Raji (cell line): ENCODE data around the gene ANKS6.

Experiments
- POLR2A ChIP-seq: IDR thresholded peaks from 2 replicates; pipeline ENCODE4 v1.6.1; 2011; ENCODE audit warnings: low read depth, low read length, control low read depth; ENCODE audit not compliant: insufficient read depth

The ANKS6 gene

DNA sequence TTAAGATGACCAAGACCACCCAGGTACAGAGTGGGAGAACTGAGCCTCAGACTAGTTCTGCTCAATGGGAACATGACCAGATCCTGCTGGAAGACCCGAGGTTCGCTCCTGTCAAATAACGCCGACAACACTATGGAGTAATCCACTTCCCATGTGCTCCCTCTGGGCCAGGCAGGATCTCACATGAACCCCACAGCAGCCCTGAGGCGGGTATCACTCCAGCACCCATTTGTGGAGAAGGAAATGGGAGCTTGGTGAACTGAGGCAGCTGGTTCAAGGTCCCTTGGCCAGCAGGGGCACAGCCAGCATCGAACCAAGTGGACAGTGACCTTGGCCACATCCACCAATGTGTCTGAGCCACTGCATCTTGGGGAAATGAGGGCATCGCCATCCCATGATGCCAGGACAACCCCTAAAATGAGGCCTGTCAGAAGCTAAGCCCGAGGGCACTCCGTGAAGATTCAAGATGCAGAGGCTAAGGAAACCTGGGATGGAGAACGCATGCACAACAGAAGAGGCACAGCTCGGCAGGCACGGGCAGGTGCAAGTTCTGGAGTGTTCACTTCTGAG is 8.5 kb downstream of the ANKS6 start:
- no peak for TF ChIP-seq POLR2A

DNA sequence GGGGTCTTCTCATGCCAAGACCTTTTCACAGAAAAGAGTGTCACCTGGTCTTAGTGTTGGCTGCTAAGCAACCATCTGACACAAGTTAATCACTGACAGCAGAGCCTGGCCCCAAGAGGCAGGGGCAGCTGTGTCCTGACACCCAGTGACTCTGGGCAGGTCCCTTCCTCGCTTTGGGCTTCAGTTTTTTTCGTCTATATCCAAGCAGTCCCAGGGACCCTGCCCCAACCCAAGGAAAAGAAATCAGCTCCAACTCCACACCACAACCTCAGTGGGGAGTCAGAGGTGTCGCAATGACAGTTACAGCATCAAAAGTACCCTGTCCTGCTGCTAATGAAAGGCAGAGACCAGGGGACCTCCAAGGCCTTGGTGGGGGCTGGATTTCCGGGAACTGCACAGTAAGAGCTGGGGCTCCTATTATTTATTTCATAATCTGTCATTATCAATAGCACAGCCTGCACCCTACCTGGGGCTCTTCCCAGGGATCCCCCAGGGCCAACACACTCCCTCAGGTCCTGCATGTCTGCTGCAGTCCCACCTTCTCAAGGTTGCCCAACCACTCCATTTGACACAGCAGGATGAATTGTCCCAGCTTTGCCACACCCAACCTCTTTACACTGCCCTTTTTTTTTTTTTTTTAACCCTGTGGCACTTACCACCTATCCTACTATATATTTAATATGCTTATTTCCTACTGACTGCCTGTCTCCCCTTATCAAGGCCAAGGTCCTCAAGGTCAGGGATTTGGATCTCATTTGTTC is 9.4 kb downstream of the ANKS6 start:
- no peak for TF ChIP-seq POLR2A

DNA sequence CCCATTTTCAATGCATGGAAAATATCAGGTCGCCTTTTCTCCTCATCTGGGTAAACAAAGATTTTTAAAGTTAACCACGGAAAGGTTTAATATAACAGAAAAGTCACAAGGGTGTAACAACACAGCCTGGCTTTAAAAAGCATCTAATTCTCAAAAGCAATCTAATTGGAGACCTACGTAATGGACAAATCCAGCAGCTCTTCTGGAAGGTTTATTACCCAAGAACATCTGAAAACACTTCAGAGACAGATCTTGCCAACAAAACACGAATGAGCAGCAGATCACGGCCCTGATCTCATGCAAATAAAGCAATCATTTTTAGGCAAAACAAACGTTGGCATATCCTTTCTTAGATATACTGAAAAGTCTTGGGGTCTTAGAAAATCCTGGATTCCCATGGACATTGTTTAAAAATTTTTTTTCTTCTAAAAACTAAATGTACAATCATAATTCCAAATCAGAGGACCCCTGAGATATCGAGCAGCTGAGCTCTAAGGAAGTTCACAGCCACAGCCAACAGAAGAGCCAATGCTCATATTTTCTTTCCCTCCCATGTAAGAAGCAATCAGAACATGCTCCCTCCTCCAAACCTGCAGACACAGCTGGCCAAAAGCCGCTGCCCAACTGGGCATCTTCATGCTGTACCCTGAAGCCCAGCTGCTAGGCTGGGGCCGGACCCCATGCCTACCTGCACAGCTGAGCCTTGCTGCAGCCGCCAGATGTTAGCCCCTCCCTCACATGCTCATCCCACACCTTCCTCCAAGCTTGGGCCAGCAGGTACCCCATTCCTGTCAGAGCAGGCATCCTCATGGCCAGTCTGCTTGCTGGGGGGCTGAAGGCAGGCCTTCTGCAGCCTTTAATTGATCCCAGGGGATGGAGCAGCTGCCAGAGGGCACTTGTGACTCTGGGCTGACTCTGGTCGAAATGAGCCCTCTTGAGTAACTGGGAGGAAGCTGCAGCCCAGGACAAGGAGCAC is 11.2 kb downstream of the ANKS6 start:
- no peak for TF ChIP-seq POLR2A

DNA sequence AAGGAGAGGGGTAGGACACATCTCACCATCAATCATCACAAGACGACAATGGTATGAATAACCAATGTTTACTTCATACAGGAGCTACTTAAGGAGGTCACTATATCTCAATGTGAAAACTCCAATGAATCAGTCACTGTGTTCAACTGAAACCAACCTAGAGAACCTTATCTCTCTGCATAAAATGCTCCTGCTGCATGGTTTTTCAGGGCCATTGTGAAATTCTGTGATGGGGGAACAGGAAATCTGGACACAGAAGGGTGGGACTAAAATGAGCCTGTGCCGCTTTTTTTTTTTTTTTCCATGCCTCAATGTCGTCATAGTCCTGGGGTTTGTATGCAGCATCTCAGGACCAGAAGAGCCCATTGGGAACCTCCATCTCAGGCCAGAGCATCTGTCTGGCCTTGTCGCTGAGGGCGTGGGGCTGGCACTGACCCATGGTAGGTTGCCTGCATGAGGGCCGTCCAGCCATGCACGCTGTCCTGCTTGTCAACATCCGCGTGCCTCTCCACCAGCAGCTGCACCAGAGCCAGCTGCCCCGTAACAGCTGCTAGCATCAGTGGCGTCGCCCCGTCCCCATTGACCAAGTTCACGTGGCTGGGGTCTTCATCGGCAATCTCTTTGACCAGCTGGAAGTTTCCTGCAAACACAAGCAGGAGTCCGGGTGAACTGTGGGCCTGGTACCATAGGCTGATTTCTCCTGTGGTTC is 12.7 kb downstream of the ANKS6 start:
- no peak for TF ChIP-seq POLR2A

DNA sequence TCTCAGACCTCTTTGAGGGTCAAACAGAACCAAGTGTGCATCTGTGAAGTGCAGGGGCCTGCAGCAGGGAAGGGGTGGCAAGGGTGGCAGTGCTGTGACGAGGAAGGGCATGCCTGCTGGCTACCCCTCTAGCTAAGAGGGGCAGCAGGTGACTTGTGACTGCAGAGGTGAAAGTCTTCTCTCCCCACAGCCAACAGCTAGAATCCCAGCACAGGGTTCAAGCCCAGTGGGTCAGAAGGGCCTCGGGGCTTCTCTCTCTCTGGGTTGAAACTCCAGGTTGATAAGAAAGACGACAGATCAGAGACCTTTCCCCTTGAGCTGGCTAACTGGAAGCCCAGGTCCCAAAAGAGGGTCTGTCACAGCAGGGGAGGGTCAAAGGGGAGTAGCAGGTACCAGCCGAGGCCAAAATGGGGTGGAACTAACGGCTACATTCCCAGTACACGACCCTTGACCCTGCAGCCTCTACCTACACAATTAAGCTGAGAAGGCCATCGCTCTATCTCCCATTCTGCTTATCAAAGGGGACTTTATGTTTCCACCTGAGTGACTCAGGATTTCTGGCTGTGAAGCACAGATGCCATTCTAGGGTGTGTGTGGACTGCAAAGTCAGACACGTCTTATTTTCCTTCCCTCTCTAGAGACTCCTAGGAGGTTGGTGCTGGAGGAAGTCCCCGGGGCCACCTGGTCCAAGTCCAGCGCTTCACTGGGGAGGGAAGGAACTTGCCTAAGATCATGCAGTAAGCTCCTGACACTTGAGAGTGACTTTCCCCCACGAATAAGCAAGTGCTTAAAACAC is 14.6 kb downstream of the ANKS6 start:
- TF ChIP-seq POLR2A: no peak

DNA sequence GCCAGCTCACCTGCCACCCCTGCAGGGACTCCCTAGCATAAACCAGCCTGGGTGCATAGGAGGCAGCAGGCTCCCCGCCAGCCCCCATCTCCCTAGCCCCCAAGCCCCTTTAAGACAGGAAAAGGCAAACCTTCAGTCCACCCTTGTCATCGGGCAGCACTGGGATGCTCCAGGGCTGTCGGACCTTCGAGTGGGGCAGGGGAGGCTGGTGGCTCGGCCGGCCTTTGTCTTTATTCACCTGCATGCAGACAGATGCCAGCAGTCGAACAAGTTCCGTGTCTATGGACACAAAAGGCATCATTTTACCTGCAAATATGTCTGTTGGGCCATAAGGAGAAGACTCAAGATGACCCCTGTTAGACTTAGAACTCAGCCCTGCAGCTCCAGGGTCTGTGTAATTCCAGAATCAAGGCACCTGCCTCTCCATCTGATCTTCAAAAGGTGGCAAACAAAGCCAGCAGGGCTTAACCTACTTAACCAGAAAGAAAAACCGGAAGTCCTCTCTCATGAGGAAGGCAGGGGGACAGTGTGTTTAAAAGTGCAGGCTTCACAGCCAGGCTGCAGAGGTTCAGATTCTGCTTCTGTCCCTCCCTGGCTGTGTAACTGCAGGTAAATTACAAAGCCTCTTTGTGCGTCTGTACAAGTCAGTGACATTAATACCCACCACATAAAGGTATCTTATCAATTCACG is 16.2 kb downstream of the ANKS6 start:
- no peak for TF ChIP-seq POLR2A

DNA sequence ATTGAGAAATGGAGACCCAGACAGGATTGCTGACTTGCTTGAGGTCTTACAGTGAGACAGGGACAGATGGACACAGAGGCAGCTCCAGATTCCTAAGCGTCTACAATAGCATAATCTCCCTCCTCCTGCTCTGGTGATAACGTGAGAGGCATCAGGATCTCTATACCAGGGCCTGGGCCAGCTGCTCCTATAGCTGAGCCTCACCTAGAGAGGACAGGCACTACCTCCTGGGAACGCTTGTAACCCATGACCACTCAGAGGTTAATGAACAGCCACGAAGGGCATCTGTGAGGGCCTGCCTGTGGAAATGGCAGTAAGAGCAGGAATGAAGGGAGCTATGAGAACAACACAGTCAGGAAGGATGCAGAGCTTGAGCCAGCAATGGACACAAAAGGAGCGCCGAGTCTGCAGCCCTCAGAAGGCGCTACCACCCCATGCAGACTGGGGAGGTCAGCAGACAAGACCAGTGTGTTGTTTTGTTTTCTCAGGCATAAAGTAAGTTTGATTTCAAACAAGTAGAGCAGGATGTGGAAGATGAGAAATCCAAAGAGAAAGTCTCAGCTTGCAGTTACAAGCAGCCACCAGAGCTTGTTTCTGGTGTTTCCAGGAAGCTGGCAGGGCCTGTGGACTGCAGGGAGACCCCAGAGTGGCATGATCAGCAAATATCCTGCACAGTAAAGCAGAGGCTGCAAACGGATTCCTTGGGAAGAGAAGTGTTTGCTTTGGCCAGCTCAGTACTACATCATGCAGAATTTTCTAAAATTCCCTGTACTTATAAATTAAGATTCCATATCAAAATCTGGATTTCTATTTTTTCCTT is 17.4 kb downstream of the ANKS6 start:
- no peak for TF ChIP-seq POLR2A

DNA sequence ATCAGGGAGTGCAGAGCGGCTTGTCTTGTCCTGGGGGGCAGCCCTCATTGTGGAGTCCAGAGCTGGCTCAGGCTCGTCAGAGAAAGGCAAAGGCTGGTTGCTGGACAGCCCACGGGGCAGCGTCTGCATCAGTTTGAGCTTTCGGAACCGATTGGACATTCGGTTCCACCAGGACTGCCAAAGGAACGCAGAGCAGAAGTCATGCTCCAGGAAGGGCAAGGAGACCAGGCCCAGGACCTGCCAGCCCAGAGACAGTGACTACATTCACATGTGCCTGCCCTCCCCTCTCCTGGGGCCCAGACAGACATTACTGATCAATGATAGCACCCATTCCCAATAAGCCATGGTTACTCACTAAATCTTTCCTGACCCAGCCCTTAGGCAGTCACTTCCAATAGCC is 18.1 kb downstream of the ANKS6 start:
- TF ChIP-seq POLR2A: no peak

DNA sequence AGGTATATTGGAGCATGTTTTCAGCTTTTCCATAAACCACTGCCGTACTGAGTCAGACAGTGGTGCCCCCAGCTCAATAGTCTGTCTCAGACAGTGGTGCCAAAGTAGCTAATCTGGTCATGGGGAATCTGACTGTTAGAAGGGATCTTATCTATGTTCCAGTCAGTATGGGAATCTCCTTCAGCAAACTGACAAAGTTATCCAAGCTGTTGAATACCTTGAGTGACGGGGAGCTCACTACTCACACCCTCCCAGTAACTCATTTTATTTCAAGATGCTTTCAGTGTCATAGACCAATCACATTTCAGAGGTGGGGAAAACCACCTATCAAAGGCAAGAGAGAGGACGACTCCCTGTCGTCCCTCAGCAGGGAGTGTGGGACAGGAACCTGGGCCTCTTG is 18.7 kb downstream of the ANKS6 start:
- TF ChIP-seq POLR2A: no peak

DNA sequence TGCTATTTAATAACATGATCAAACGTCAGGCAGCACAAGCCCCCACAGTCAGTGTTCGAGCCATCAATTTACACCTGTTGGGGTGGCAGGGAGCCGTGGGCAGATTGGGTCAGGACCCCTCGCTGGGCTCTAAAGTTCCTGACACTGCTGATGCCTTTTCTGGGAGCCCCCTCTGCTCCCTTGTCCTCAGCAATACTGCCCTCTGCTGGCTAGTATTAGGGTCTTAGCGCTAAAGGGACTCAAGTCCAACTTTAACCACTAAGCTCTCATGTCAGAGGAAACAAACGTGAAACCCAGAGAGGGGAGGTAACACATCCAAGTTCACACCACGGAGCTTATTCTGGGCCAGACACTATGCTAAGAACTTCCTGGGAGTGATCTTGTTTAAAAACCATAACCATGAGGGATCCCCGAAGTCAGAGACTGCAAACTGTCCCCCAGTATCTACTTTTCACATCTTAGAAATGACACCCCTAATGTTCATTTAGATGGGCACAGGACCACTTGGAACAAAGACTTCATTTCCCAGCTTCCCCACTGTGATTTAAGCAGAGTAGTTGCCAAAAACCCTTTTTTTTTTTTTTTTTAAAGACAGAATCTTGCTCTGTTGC is 20.4 kb downstream of the ANKS6 start:
- no peak for TF ChIP-seq POLR2A

DNA sequence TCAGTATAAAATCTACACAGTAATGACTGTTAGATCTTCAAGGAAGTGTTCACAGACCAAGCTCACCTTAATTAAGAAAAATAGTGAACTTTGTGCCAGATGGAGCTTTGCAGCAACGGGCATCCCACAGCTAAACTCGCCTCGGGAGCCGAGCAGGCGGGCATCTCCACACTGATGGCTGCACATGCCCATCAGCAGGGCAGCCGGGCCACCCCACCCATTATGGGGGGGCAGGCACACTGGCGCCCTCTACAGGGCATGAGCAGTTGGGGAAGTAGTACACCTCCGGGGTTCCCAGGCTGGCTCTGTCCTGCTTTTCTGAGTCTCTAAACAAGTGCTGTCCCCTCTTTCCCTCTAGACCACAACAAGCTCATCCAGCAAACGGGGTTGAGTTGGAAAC is 21.6 kb downstream of the ANKS6 start:
- no peak for TF ChIP-seq POLR2A

DNA sequence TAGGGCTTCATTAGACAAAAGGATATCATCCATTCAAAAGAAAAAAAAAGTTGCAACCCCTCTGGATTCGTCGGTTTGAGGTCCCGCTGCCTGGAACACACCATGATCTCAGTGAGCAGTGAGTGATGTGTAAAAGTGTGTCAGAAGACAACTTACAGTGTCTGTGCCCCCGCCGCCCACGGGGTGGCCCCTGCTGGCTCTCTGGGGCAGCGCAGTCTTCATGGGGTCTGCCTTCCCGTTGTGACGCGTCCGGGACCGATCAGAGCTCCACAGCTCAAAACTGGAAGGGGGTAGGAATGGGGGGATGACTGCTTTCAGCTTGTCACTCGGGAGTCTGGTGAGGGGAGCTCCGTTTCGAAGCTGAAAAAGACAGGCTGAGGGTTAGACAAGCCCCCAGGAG is 22.6 kb downstream of the ANKS6 start:
- TF ChIP-seq POLR2A: no peak
